ENCODE data around the gene LCE2C.

The LCE2C gene

GRCh38 chr1:152718238-152718637 lies 43.2 kb downstream of the LCE2C start:
- Histone ChIP-seq H3K4me3 (ENCODE audit: low read length in 2 of 2) (no peak overlapping the region), H3K9me3 (ENCODE audit: control insufficient read depth in 2 of 2, low read length in 2 of 2) (peaks cover 0 to 5% of the 10 kb centered on the region in 2 donors), H3K9ac (ENCODE audit: low read length in 2 of 2) (no peak overlapping the region), H3K4me1 (ENCODE audit: control insufficient read depth, insufficient read depth, low read length) (no peaks in the 10 kb centered on the region), H3K27me3 (ENCODE audit: control insufficient read depth in 1 of 2, insufficient read depth in 2 of 2, low read length in 2 of 2) (no peaks in the 10 kb centered on the region), H3K36me3 (ENCODE audit: control insufficient read depth in 2 of 2, insufficient read depth in 2 of 2, low read length in 2 of 2) (no peaks in the 10 kb centered on the region), H3K27ac (ENCODE audit: low read length) (no peak overlapping the region)

DNA sequence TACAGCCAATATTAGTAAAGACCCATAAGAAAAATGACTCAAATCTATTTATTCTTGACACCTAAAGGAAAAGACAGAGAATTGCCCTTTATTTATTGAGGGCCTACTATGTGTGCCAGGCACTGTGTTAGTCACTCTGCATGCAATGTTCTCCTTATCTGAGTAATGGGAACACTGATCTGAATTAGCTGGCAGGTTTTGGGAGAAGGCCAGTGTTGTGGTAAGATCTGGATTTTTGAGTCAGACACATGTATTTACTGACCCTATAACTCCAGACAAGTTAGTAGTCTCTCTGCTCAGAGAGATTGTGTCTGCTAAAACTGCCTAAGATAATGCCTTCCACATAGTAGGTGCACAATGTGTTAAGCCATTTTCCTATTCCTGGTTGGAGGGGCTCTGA lies 50.2 kb downstream of the LCE2C start:
- H3K4me3 ChIP-seq (ENCODE audit: low read length in 2 of 2): no peak overlapping the region
- H3K27ac ChIP-seq (ENCODE audit: low read length): no peak overlapping the region

More for the DNA sequence above, 50.2 kb downstream of the LCE2C start:
- Histone ChIP-seq H3K9ac (ENCODE audit: low read length in 2 of 2) (no peak overlapping the region), H3K9me3 (ENCODE audit: control insufficient read depth in 2 of 2, low read length in 2 of 2) (no peaks in the 10 kb centered on the region), H3K27me3 (ENCODE audit: control insufficient read depth in 1 of 2, insufficient read depth in 2 of 2, low read length in 2 of 2) (peaks cover 0 to 2% of the 10 kb centered on the region in 2 donors), H3K4me1 (ENCODE audit: control insufficient read depth, insufficient read depth, low read length) (peaks cover 4% of the 10 kb centered on the region), H3K36me3 (ENCODE audit: control insufficient read depth in 2 of 2, insufficient read depth in 2 of 2, low read length in 2 of 2) (no peaks in the 10 kb centered on the region)
